ENCODE data around the gene TRABD2B. TPM values are rescaled to one million over a fixed set of nuclear protein-coding genes. Genes with fewer than 3 reads are reported as not detected.

TRABD2B gene
- total and polyA plus RNA-seq, 2 of the 13 experiments (the other 11 are each of a cell fraction or from before 2014, with no cell fraction given) = 0.04 TPM; not detected in 1

- TF ChIP-seq ZBTB4 (CRISPR knock-in tag; IDR thresholded peaks at IDR 0.05; ENCODE audit: borderline replicate concordance) (no peak), REST (IDR thresholded peaks at IDR 0.05; ENCODE audit: borderline replicate concordance in 1 of 2, low read depth in 1 of 2, low read length in 2 of 2) (no peak), MED1 (CRISPR knock-in tag; IDR thresholded peaks at IDR 0.05) (peak; percentile 59; the same call in 1 of the 2 replicates), ZNF792 (CRISPR knock-in tag; IDR thresholded peaks at IDR 0.05) (peak; percentile 67; the same call in 1 of the 2 replicates), CERS6 (CRISPR knock-in tag; IDR thresholded peaks at IDR 0.05) (no peak), HOXA3 (CRISPR knock-in tag; IDR thresholded peaks at IDR 0.05) (peak; percentile 72; the same call in 1 of the 2 replicates), RNF2 (conservative IDR thresholded peaks at IDR 0.05; ENCODE audit: low read depth) (no peak), ZNF678 (CRISPR knock-in tag; IDR thresholded peaks at IDR 0.05) (no peak), HDAC2 (CRISPR knock-in tag; IDR thresholded peaks at IDR 0.05) (peak; percentile 73; the same call in 1 of the 2 replicates), ZNF101 (CRISPR knock-in tag; IDR thresholded peaks at IDR 0.05; ENCODE audit: borderline replicate concordance, low read depth) (no peak), MED13 (CRISPR knock-in tag; IDR thresholded peaks at IDR 0.05) (0 out of 2 replicates have a peak, but pooled peaks have one; percentile 25), ZNF329 (CRISPR knock-in tag; IDR thresholded peaks at IDR 0.05; ENCODE audit: low read depth) (no peak), PRMT3 (CRISPR knock-in tag; IDR thresholded peaks at IDR 0.05; ENCODE audit: borderline replicate concordance, low read depth) (no peak), ZSCAN9 (CRISPR knock-in tag; IDR thresholded peaks at IDR 0.05; ENCODE audit: borderline replicate concordance) (peak; percentile 25; the same call in 1 of the 2 replicates), ZNF30 (CRISPR knock-in tag; IDR thresholded peaks at IDR 0.05) (no peak), CEBPB (IDR thresholded peaks at IDR 0.05; ENCODE audit: borderline replicate concordance, low read depth, low read length) (peak; percentile 13; the same call in 1 of the 2 replicates), ARNTL (CRISPR knock-in tag; IDR thresholded peaks at IDR 0.05) (peak; percentile 67; the same call in 1 of the 2 replicates), ZBTB7B (CRISPR knock-in tag; IDR thresholded peaks at IDR 0.05) (no peak), E2F5 (CRISPR knock-in tag; conservative IDR thresholded peaks at IDR 0.05) (no peak), SP1 (IDR thresholded peaks at IDR 0.05) (no peak), SP1 (CRISPR knock-in tag; IDR thresholded peaks at IDR 0.05) (0 out of 2 replicates have a peak, but pooled peaks have one; percentile 26), RXRB (CRISPR knock-in tag; IDR thresholded peaks at IDR 0.05; ENCODE audit: borderline replicate concordance) (peak; percentile 61)
Measured at GRCh38 chr1:47840393-47841190, 156.6 kb downstream of the TRABD2B start (continued).
